IMR-90 (cell line): Measurements from ENCODE around the gene CD320.

Experiments used
- CTCF ChIP-seq: conservative IDR thresholded peaks from 2 replicates; pipeline ENCODE4 v1.5.1; 2012; ENCODE audit warnings: mild to moderate bottlenecking, low read depth, low read length, improper control_type of control experiment
- POLR2A ChIP-seq: IDR thresholded peaks from 2 replicates; pipeline ENCODE4 v1.6.1; 2012; ENCODE audit warnings: mild to moderate bottlenecking, low read depth, low read length
- RFX5 ChIP-seq: IDR thresholded peaks from 2 replicates; pipeline ENCODE4 v1.8.0; 2012; ENCODE audit warnings: low read depth, mild to moderate bottlenecking, low read length, moderate library complexity

DNA sequence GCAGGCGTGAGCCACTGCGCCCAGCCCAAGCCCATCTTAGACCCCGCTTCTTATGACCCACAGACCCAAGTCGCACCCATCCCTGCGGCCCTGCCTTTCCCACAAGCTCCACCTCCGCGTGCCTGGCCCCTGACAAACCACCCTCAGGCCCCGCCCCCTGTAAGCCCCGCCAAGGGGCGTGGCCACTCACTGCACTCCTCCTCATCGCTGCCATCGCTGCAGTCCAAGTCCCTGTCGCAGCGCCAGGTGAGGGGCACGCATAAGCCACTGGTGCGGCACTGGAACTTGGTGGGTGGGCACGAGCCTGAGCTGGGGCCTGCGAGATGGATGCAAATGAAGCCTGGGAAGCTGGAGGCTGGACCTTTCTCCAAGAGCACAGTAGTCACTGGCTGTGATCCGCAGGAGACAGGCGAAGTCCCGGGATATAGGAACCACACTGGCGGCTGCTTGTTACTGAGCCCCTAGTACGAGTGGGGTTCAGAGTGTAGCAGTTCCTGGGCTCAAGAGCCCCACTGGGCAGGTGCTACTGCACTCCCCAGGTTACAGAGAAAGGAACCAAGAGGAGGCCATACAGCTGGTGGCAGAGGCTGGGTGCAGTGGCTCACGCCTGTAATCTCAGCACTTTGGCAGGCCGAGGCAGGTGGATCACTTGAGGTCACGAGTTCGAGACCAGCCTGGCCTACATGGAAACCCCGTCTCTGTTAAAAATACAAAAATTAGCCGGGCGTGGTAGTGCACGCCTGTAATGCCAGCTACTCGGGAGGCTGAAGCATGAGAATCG, 3.1 kb downstream of the CD320 start:
- no peak for TF ChIP-seq RFX5
- TF ChIP-seq CTCF = no peak
- no peak for TF ChIP-seq POLR2A
